GM21717 (cell line): Measurements from ENCODE around the gene SAA4.
"Not testable (repeated sequence)": the region's sequence is repeated elsewhere in the genome, so short reads cannot be mapped to it uniquely, and the experiment has no call there.

Experiments used
- ATAC-seq: cut with Tn5 transposase; IDR thresholded peaks from one replicate; pipeline ENCODE4 v1.9.1; 2021; ENCODE audit warnings: mild to moderate bottlenecking, moderate library complexity; ENCODE audit not compliant: unreplicated experiment

The SAA4 gene

DNA sequence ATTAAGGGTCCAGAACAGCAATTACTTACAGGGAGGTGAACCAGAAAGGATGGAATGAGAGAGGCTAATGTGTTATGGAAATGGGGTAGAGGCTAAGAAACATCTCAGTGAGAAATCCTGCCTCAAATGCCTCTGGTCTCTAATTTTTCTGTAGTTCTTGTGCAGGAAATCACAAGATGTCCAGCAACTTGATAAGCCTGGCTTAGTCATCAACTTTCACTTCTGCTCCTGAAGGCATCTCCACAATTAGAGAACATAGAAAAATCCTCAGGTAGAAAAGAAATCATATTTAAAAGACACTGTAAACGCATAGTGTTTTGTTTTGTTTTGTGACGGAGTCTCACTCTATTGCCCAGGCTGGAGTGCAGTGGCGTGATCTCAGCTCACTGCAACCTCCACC is 45.2 kb downstream of the SAA4 start:
- no peak for ATAC-seq

DNA sequence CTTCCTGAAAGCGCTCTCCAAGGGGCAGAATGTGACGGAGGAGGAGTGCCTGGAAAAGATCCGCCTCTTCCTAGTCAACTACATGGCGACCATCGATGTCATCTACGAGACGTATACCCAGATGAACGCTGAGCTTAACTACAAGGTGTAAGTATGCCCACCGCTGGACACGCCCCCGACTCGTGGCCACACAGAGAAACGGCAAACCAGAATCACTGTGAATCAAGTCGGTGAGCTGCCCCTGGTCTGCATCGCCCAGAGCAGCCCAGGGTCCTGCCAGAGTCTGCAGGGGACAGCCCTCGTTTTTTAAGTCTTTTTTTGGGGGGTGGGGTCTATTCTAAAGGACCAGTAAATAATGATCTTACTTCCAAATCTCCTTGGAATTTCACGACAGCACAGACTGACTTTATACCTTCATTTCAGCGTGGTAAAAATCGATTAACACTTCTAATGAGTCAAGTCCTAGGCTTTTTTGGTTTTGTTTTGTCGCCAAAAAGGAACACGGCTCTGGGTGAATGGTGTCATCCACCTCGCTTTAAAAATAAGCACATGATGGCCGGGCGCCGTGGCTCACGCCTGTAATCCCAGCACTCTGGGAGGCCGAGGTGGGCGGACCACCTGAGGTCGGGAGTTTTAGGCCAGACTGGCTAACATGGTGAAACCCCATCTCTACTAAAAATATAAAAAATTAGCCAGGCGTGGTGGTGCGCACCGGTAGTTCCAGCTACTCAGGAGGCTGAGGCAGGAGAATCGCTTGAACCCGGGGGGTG is 46.9 kb downstream of the SAA4 start:
- ATAC-seq: not testable (repeated sequence)

- no peak for ATAC-seq
Observed at GRCh38 chr11:18188796-18189195, 47.8 kb downstream of the SAA4 start.
